Endothelial cell of umbilical vein (primary cell): ENCODE data around the gene CMTM8. TPM values are rescaled to one million over a fixed set of nuclear protein-coding genes. Genes with fewer than 3 reads are reported as not detected.

Experiments used
- BruUV-seq: library from RNA; stranded (reverse); fragments of 400-500 nt; replicated peaks from 2 replicates; lab custom pipeline; 2021; lab: Mats Ljungman, UMichigan
- CTCF ChIA-PET: fragments of 300-600, 350-600 bp; sonication (Branson Sonifier 250); formaldehyde crosslinking; loops from one replicate; lab custom pipeline; 2021; ENCODE audit warnings: antibody characterized with exemption, inconsistent platforms; lab: Charles Lee
- POLR2A ChIA-PET: fragments of 300-600, 350-600 bp; sonication (Branson Sonifier 250); formaldehyde crosslinking; loops from one replicate; lab custom pipeline; 2021; ENCODE audit warnings: antibody characterized with exemption, inconsistent platforms; lab: Charles Lee
- DNase-seq: peaks from one replicate; pipeline ENCODE4 v3.0.0-alpha.2; 2011; ENCODE audit warnings: low read depth, low spot score
- FAIRE-seq: peaks from 2 replicates; lab custom pipeline; 2011; peaks lifted over from hg19 to GRCh38; lab: Jason Lieb, UNC
- H2AFZ ChIP-seq: 2 replicates; pipeline ENCODE4 v1.6.0; 2012; ENCODE audit warnings: low read depth, low read length, control low read depth, inconsistent platforms
- H3K27ac ChIP-seq: 2 replicates; pipeline ENCODE4 v1.5.1; 2011; ENCODE audit warnings: low read depth, mild to moderate bottlenecking, control low read depth, low read length, moderate library complexity; ENCODE audit not compliant: insufficient read depth
- H3K27me3 ChIP-seq, 2 experiments: 2 replicates each; pipeline versions ENCODE4 v1.6.0 to v1.6.1; 2011; ENCODE audit warnings: low read length in 2 of 2, mixed read lengths in 1 of 2; ENCODE audit not compliant: control insufficient read depth in 2 of 2, insufficient read depth in 2 of 2
- H3K36me3 ChIP-seq, 2 experiments: 2 replicates in 1 of 2; 3 replicates in 1 of 2; pipeline ENCODE4 v1.5.1; 2011; ENCODE audit warnings: low read length in 2 of 2, mild to moderate bottlenecking in 1 of 2, moderate library complexity in 1 of 2; ENCODE audit not compliant: control insufficient read depth in 2 of 2, insufficient read depth in 2 of 2; ENCODE audit errors: extremely low read depth in 1 of 2
- H3K4me1 ChIP-seq: 3 replicates; pipeline ENCODE4 v1.5.1; 2011; ENCODE audit warnings: mild to moderate bottlenecking, low read length; ENCODE audit not compliant: control insufficient read depth, insufficient read depth; ENCODE audit errors: extremely low read depth
- H3K4me2 ChIP-seq: 2 replicates; pipeline ENCODE4 v1.6.1; 2011; ENCODE audit warnings: low read length, control low read depth, mixed read lengths; ENCODE audit not compliant: insufficient read depth
- H3K4me3 ChIP-seq, 3 experiments: fragments of 200-600 bp in 1 of 3; sonication (generic), shearing (Covaris generic) in 1 of 3; replicated peaks in 1 of 3; 2 replicates each; pipeline ENCODE4 v1.5.1; 2011 to 2016; ENCODE audit warnings: control low read depth in 3 of 3, low read length in 3 of 3, mild to moderate bottlenecking in 2 of 3, inconsistent platforms in 1 of 3, low read depth in 1 of 3, moderate library complexity in 1 of 3; ENCODE audit not compliant: insufficient read depth in 1 of 3
- H3K79me2 ChIP-seq: 2 replicates; pipeline ENCODE4 v1.6.0; 2012; ENCODE audit warnings: low read length, inconsistent platforms; ENCODE audit not compliant: control insufficient read depth, insufficient read depth
- H3K9ac ChIP-seq: replicated peaks from 2 replicates; pipeline ENCODE3; 2011; ENCODE audit warnings: low read length, control low read depth; ENCODE audit not compliant: insufficient read depth; ENCODE audit errors: extremely low read depth
- H3K9me1 ChIP-seq: replicated peaks from 3 replicates; pipeline ENCODE4 v1.6.0; 2011; ENCODE audit warnings: mild to moderate bottlenecking, low read length; ENCODE audit not compliant: control insufficient read depth, insufficient read depth; ENCODE audit errors: extremely low read depth
- H3K9me3 ChIP-seq: replicated peaks from 2 replicates; pipeline ENCODE4 v1.5.1; 2012; ENCODE audit warnings: low read length, inconsistent platforms; ENCODE audit not compliant: control insufficient read depth, insufficient read depth
- H4K20me1 ChIP-seq: replicated peaks from 2 replicates; pipeline ENCODE3; 2011; ENCODE audit warnings: mild to moderate bottlenecking, low read length; ENCODE audit not compliant: control insufficient read depth, insufficient read depth; ENCODE audit errors: extremely low read depth
- EZH2 ChIP-seq: IDR thresholded peaks from 2 replicates; pipeline ENCODE4 v1.6.1; 2012; ENCODE audit warnings: borderline replicate concordance, low read depth, mild to moderate bottlenecking, moderate library complexity, low read length, inconsistent platforms; ENCODE audit not compliant: severe bottlenecking
- FOS ChIP-seq: IDR thresholded peaks from 2 replicates; pipeline ENCODE4 v1.6.1; 2011; ENCODE audit warnings: mild to moderate bottlenecking, low read length, moderate library complexity, borderline replicate concordance; ENCODE audit not compliant: insufficient read depth
- GATA2 ChIP-seq: IDR thresholded peaks from 2 replicates; pipeline ENCODE4 v1.7.0; 2011; ENCODE audit warnings: low read depth, mild to moderate bottlenecking, moderate library complexity, mixed read lengths, low read length; ENCODE audit not compliant: insufficient read length, insufficient read depth
- JUN ChIP-seq: IDR thresholded peaks from 2 replicates; pipeline ENCODE4 v1.6.1; 2011; ENCODE audit warnings: borderline replicate concordance, low read depth; ENCODE audit not compliant: insufficient read length, insufficient read depth
- MYC ChIP-seq: IDR thresholded peaks from one replicate; pipeline ENCODE4 v1.6.1; 2011; ENCODE audit warnings: mild to moderate bottlenecking, low read depth, low read length
- POLR2A ChIP-seq: IDR thresholded peaks from 2 replicates; pipeline ENCODE4 v1.6.1; 2012; ENCODE audit warnings: low read depth, mild to moderate bottlenecking, control low read depth, low read length
- POLR2AphosphoS5 ChIP-seq: IDR thresholded peaks from 2 replicates; pipeline ENCODE4 v1.6.1; 2012; ENCODE audit warnings: low read depth, mild to moderate bottlenecking, control low read depth, low read length, moderate library complexity; ENCODE audit not compliant: insufficient read depth
- dilution Hi-C: fragments of 300-500 bp; cut with MboI; formaldehyde crosslinking; loops from one replicate; pipeline ENCODE4 v1.15.0; 2019; ENCODE audit warnings: low sequenced_read_pairs; ENCODE audit not compliant: extremely low pct_ligation_motif_present
- intact Hi-C: fragments of 100-400 bp; cut with micrococcal nuclease; formaldehyde crosslinking; loops from one replicate; pipeline ENCODE4 v1.10.0; 2022
- polyA plus RNA-seq, 4 experiments: library from polyadenylated mRNA; depleted of rRNA in 3 of 4; stranded (reverse) in 3 of 4; unstranded in 1 of 4; fragments of >200 nt; gene quantifications; 2 replicates each; pipeline versions ENCODE4 v1.2.1 to v1.2.3, GENCODE V29; 2011 to 2012; ENCODE audit warnings: missing spikeins in 1 of 4
- total RNA-seq: library from RNA; stranded (reverse); gene quantifications from 2 replicates; pipeline ENCODE4 v1.2.3, GENCODE V29; 2021
- TF ChIP-seq, protein P1 (sequence below), 2 donors: IDR thresholded peaks; 1 replicate in 1 of 2; 2 replicates in 1 of 2; pipeline ENCODE4 v1.5.1; 2011; ENCODE audit warnings: low read length in 2 of 2, mild to moderate bottlenecking in 2 of 2, moderate library complexity in 2 of 2, control low read depth in 1 of 2, inconsistent platforms in 1 of 2, low read depth in 1 of 2; ENCODE audit not compliant: insufficient read depth in 1 of 2; ENCODE audit errors: extremely low read depth in 1 of 2
- TF ChIP-seq, protein P2 (sequence below): IDR thresholded peaks from 2 replicates; pipeline ENCODE4 v1.6.1; 2011; ENCODE audit not compliant: insufficient read depth, insufficient read length

CMTM8 gene
- total and polyA plus RNA-seq, 2 donors (not counting 3 experiments of a cell fraction or from before 2014, with no cell fraction given): 7.3 to 11.9 TPM

DNA sequence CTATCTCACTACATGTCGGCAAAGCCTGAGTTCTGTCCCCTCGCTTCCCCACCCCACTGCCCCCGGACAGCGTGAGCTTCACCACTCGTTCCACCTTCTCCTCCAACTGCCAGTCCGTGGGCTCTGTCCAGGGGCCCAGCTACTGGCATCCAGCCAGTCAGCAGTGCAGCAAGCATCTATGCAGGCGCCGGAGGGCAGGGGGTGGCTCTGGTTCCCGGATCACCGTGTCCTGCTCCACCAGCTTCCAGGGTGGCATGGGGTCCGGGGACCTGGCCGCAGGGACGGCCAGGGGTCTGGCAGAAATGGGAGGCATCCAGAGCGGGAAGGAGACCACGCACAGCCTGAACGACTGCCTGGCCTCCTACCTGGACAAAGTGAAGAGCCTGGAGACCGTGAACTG, 20.4 kb downstream of the CMTM8 start:
- no peak for DNase-seq
- H2AFZ ChIP-seq: no peak overlapping the region
- H3K27me3 ChIP-seq: no peaks in the 10 kb centered on the region
- CTCF ChIA-PET: interaction anchor here (1.1 kb wide), 1 partner anchor 10 kb away, joined by 3 read pairs; no protein-coding TSS in a partner anchor
- H3K79me2 ChIP-seq: no peaks in the 10 kb centered on the region
- H4K20me1 ChIP-seq: no peaks in the 10 kb centered on the region
- BruUV-seq: no TSS peak
- TF ChIP-seq POLR2AphosphoS5 (no peak), JUN (no peak), GATA2 (no peak), POLR2A (no peak), FOS (no peak), EZH2 (no peak), MYC (no peak)
- TF ChIP-seq, protein P1, sequence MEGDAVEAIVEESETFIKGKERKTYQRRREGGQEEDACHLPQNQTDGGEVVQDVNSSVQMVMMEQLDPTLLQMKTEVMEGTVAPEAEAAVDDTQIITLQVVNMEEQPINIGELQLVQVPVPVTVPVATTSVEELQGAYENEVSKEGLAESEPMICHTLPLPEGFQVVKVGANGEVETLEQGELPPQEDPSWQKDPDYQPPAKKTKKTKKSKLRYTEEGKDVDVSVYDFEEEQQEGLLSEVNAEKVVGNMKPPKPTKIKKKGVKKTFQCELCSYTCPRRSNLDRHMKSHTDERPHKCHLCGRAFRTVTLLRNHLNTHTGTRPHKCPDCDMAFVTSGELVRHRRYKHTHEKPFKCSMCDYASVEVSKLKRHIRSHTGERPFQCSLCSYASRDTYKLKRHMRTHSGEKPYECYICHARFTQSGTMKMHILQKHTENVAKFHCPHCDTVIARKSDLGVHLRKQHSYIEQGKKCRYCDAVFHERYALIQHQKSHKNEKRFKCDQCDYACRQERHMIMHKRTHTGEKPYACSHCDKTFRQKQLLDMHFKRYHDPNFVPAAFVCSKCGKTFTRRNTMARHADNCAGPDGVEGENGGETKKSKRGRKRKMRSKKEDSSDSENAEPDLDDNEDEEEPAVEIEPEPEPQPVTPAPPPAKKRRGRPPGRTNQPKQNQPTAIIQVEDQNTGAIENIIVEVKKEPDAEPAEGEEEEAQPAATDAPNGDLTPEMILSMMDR (IDR thresholded peaks at IDR 0.05; ENCODE audit: extremely low read depth in 1 of 2, insufficient read depth in 1 of 2, low read depth in 1 of 2, low read length in 2 of 2): no peak
- TF ChIP-seq, protein P2, sequence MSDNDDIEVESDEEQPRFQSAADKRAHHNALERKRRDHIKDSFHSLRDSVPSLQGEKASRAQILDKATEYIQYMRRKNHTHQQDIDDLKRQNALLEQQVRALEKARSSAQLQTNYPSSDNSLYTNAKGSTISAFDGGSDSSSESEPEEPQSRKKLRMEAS: no peak
- intact Hi-C loops: no loop called here
- FAIRE-seq: no peak
- POLR2A ChIA-PET: no interaction called here
- no peak overlapping the region for H3K9ac ChIP-seq
- H3K9me1 ChIP-seq: no peaks in the 10 kb centered on the region
- no peak overlapping the region for H3K4me2 ChIP-seq
- H3K4me3 ChIP-seq: no peak overlapping the region
- dilution Hi-C loops: no loop called here
- no peak overlapping the region for H3K27ac ChIP-seq
- H3K9me3 ChIP-seq: no peaks in the 10 kb centered on the region
- H3K36me3 ChIP-seq: no peaks in the 10 kb centered on the region
- H3K4me1 ChIP-seq: no peaks in the 10 kb centered on the region
